SK-N-SH (cell line): Measurements from ENCODE around the gene MYLK4.

Experiments used
- CTCF ChIP-seq: fragments of 200-600 bp; sonication (generic); IDR thresholded peaks from 2 replicates; pipeline ENCODE4 v1.6.1; 2017; ENCODE audit warnings: antibody characterized with exemption, mild to moderate bottlenecking, moderate library complexity
- EP300 ChIP-seq, 2 experiments: IDR thresholded peaks; 2 replicates each; pipeline versions ENCODE4 v1.4.0 to v1.6.1; 2012; ENCODE audit warnings: borderline replicate concordance in 1 of 2, low read depth in 1 of 2, low read length in 1 of 2
- FOXM1 ChIP-seq: IDR thresholded peaks from 2 replicates; pipeline ENCODE4 v1.4.0; 2012; ENCODE audit warnings: low read depth, mild to moderate bottlenecking
- NFIC ChIP-seq: IDR thresholded peaks from 2 replicates; pipeline ENCODE4 v1.4.0; 2012; ENCODE audit warnings: borderline replicate concordance
- POLR2AphosphoS5 ChIP-seq: IDR thresholded peaks from 2 replicates; pipeline ENCODE4 v1.6.1; 2012; ENCODE audit warnings: low read depth, low read length
- REST ChIP-seq: IDR thresholded peaks from 2 replicates; pipeline ENCODE4 v1.6.1; 2012; ENCODE audit warnings: mild to moderate bottlenecking, low read depth, low read length, moderate library complexity
- SMC3 ChIP-seq: IDR thresholded peaks from 2 replicates; pipeline ENCODE4 v1.6.1; 2012; ENCODE audit warnings: low read depth, low read length, improper control_type of control experiment
- TAF1 ChIP-seq: IDR thresholded peaks from 2 replicates; pipeline ENCODE4 v1.6.1; 2012; ENCODE audit warnings: low read depth, mild to moderate bottlenecking, low read length, moderate library complexity, borderline replicate concordance
- TEAD4 ChIP-seq: IDR thresholded peaks from 2 replicates; pipeline ENCODE4 v1.4.0; 2012; ENCODE audit warnings: mild to moderate bottlenecking, borderline replicate concordance; ENCODE audit not compliant: insufficient read depth
- ZBTB33 ChIP-seq: IDR thresholded peaks from 2 replicates; pipeline ENCODE4 v1.4.0; 2012; ENCODE audit warnings: low read depth, borderline replicate concordance

- TF ChIP-seq SMC3 = no peak
- TF ChIP-seq POLR2AphosphoS5 = no peak
- TF ChIP-seq ZBTB33 = no peak
- TF ChIP-seq CTCF = no peak
- no peak for TF ChIP-seq FOXM1
- TF ChIP-seq EP300 (IDR thresholded peaks at IDR 0.05; ENCODE audit: borderline replicate concordance in 1 of 2, low read depth in 1 of 2, low read length in 1 of 2) = no peak
- no peak for TF ChIP-seq REST
- TF ChIP-seq TEAD4 = no peak
- no peak for TF ChIP-seq NFIC
- TF ChIP-seq TAF1 = no peak
Measured at GRCh38 chr6:2752477-2753109, 1.9 kb upstream of the MYLK4 start.
